NT2/D1 (cell line): ENCODE data around the gene CCT2.

Source experiments
- YY1 ChIP-seq: IDR thresholded peaks from 2 replicates; pipeline ENCODE4 v1.6.1; 2011; ENCODE audit not compliant: insufficient read length, insufficient read depth
- ZNF274 ChIP-seq: IDR thresholded peaks from 2 replicates; pipeline ENCODE4 v1.6.1; 2011; ENCODE audit warnings: mild to moderate bottlenecking, low read depth, low read length

- TF ChIP-seq YY1 (no peak), ZNF274 (no peak)
These were observed 59.8 kb downstream of the CCT2 start for GRCh38 chr12:69645031-69645430.
